MM.1S (cell line): ENCODE measurements around the gene TP73.

Experiments used
- DNase-seq: peaks from one replicate; pipeline ENCODE4 v3.0.0-alpha.2; 2015
- H2AFZ ChIP-seq: fragments of 300-600 bp; sonication (generic); 2 replicates; pipeline ENCODE4 v1.6.0; 2016; ENCODE audit warnings: antibody characterized with exemption, low read length
- H3F3A ChIP-seq: fragments of 300-600 bp; sonication (generic); 2 replicates; pipeline ENCODE4 v1.6.1; 2016; ENCODE audit warnings: mild to moderate bottlenecking, antibody characterized with exemption, low read length, moderate library complexity, mixed read lengths; ENCODE audit not compliant: insufficient read depth
- H3K27ac ChIP-seq: fragments of 300-600 bp; sonication (generic); 2 replicates; pipeline ENCODE4 v1.5.1; 2016; ENCODE audit warnings: mild to moderate bottlenecking, low read length
- H3K27me3 ChIP-seq: fragments of 300-600 bp; sonication (generic); replicated peaks from 2 replicates; pipeline ENCODE4 v1.6.0; 2016; ENCODE audit warnings: low read length; ENCODE audit not compliant: insufficient read depth
- H3K36me3 ChIP-seq: fragments of 300-600 bp; sonication (generic); replicated peaks from 2 replicates; pipeline ENCODE4 v1.6.1; 2016; ENCODE audit warnings: mild to moderate bottlenecking, low read length, mixed read lengths; ENCODE audit not compliant: insufficient read depth
- H3K4me1 ChIP-seq: fragments of 300-600 bp; sonication (generic); 2 replicates; pipeline ENCODE4 v1.6.1; 2016; ENCODE audit warnings: low read length, mixed read lengths
- H3K4me2 ChIP-seq: fragments of 300-600 bp; sonication (generic); 2 replicates; pipeline ENCODE4 v1.6.0; 2016; ENCODE audit warnings: low read depth, low read length
- H3K4me3 ChIP-seq: fragments of 300-600 bp; sonication (generic); 2 replicates; pipeline ENCODE4 v1.5.1; 2016; ENCODE audit warnings: low read length, mixed read lengths
- H3K79me2 ChIP-seq: fragments of 300-600 bp; sonication (generic); 2 replicates; pipeline ENCODE4 v1.6.1; 2016; ENCODE audit warnings: mixed run types, low read length, mixed read lengths
- H3K9ac ChIP-seq: fragments of 300-600 bp; sonication (generic); 2 replicates; pipeline ENCODE4 v1.6.1; 2016; ENCODE audit warnings: low read length, mixed read lengths
- H3K9me2 ChIP-seq: fragments of 300-600 bp; sonication (generic); replicated peaks from 2 replicates; pipeline ENCODE4 v1.6.1; 2016; ENCODE audit warnings: mild to moderate bottlenecking, low read length, mixed read lengths; ENCODE audit not compliant: insufficient read depth
- H3K9me3 ChIP-seq: fragments of 300-600 bp; sonication (generic); replicated peaks from 2 replicates; pipeline ENCODE4 v1.6.1; 2016; ENCODE audit warnings: mild to moderate bottlenecking, low read length, mixed read lengths; ENCODE audit not compliant: insufficient read depth
- H4K20me1 ChIP-seq: fragments of 300-600 bp; sonication (generic); 2 replicates; pipeline ENCODE4 v1.6.1; 2016; ENCODE audit warnings: mild to moderate bottlenecking, low read length, moderate library complexity, mixed read lengths; ENCODE audit not compliant: insufficient read depth
- EZH2 ChIP-seq: fragments of 300-600 bp; sonication (generic); optimal IDR thresholded peaks from 2 replicates; pipeline ENCODE3; 2017; ENCODE audit warnings: low read depth, mild to moderate bottlenecking, antibody characterized with exemption, low read length, mixed read lengths
- EZH2phosphoT487 ChIP-seq: fragments of 300-600 bp; sonication (generic); IDR thresholded peaks from 2 replicates; pipeline ENCODE4 v1.6.1; 2018; ENCODE audit warnings: antibody characterized with exemption, low read length
- TF ChIP-seq, protein P1 (sequence below): fragments of 300-600 bp; sonication (generic); IDR thresholded peaks from 2 replicates; pipeline ENCODE4 v1.5.1; 2016; ENCODE audit warnings: antibody characterized with exemption, low read length, mixed read lengths

TP73 gene

DNA sequence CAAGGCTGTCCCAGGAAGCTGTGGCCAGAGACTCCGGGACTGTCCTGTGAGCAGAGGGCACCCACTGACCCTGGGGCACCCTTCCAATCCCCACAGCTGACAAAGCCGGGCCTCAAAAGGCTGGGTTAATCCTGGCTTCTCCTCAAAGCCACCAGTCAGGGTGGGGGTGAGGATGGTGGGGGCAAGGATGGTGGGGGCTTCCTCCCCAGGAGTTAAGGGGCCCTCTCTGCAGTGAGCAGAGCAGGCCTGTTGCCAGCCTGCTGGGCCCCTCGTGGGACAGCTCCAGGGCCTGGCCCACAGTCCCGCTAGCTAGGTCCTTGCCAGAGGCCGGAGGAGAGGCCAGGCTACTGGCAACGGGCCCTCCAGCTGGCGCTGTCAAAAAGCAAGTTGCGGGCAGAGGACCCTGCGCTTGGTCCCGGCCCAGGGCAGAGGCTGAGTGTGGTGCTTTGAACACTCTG, 62.0 kb downstream of the TP73 start:
- Histone ChIP-seq H2AFZ (no peak overlapping the region), H3K4me3 (no peak overlapping the region), H3K36me3 (no peaks in the 10 kb centered on the region), H3K27me3 (no peaks in the 10 kb centered on the region), H3K9me3 (no peaks in the 10 kb centered on the region), H3F3A (no peaks in the 10 kb centered on the region), H3K79me2 (no peaks in the 10 kb centered on the region), H3K4me2 (no peak overlapping the region), H4K20me1 (no peaks in the 10 kb centered on the region), H3K9ac (no peak overlapping the region), H3K4me1 (no peaks in the 10 kb centered on the region), H3K9me2 (no peaks in the 10 kb centered on the region), H3K27ac (no peak overlapping the region)
- TF ChIP-seq EZH2phosphoT487 (no peak), EZH2 (no peak)
- TF ChIP-seq, protein P1, sequence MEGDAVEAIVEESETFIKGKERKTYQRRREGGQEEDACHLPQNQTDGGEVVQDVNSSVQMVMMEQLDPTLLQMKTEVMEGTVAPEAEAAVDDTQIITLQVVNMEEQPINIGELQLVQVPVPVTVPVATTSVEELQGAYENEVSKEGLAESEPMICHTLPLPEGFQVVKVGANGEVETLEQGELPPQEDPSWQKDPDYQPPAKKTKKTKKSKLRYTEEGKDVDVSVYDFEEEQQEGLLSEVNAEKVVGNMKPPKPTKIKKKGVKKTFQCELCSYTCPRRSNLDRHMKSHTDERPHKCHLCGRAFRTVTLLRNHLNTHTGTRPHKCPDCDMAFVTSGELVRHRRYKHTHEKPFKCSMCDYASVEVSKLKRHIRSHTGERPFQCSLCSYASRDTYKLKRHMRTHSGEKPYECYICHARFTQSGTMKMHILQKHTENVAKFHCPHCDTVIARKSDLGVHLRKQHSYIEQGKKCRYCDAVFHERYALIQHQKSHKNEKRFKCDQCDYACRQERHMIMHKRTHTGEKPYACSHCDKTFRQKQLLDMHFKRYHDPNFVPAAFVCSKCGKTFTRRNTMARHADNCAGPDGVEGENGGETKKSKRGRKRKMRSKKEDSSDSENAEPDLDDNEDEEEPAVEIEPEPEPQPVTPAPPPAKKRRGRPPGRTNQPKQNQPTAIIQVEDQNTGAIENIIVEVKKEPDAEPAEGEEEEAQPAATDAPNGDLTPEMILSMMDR, result no peak
- DNase-seq, result no peak

- H3K9me3 ChIP-seq, result no peaks in the 10 kb centered on the region
- H3K36me3 ChIP-seq, result no peaks in the 10 kb centered on the region
- H3K4me3 ChIP-seq, result no peak overlapping the region
- no peaks in the 10 kb centered on the region for H3K79me2 ChIP-seq
- no peak overlapping the region for H3K4me2 ChIP-seq
- DNase-seq, result no peak
- no peak for TF ChIP-seq EZH2
- TF ChIP-seq, protein P1, result no peak
- TF ChIP-seq EZH2phosphoT487, result no peak
- no peaks in the 10 kb centered on the region for H3K27me3 ChIP-seq
- H2AFZ ChIP-seq, result no peak overlapping the region
- H4K20me1 ChIP-seq, result no peaks in the 10 kb centered on the region
- H3F3A ChIP-seq, result no peaks in the 10 kb centered on the region
- H3K9ac ChIP-seq, result no peak overlapping the region
- H3K4me1 ChIP-seq, result no peaks in the 10 kb centered on the region
- no peak overlapping the region for H3K27ac ChIP-seq
- H3K9me2 ChIP-seq, result no peaks in the 10 kb centered on the region
Measured at GRCh38 chr1:3714814-3715213, 62.5 kb downstream of the TP73 start.

GRCh38 chr1:3716351-3716750, 64.0 kb downstream of the TP73 start:
- Histone ChIP-seq H3K4me3 (no peak overlapping the region), H3K36me3 (no peaks in the 10 kb centered on the region), H3K9me2 (no peaks in the 10 kb centered on the region), H3K79me2 (no peaks in the 10 kb centered on the region), H3K4me2 (no peak overlapping the region), H4K20me1 (no peaks in the 10 kb centered on the region), H3K27me3 (no peaks in the 10 kb centered on the region), H3F3A (no peaks in the 10 kb centered on the region), H2AFZ (no peak overlapping the region), H3K9me3 (no peaks in the 10 kb centered on the region), H3K9ac (no peak overlapping the region), H3K4me1 (no peaks in the 10 kb centered on the region), H3K27ac (no peak overlapping the region)
- TF ChIP-seq, protein P1, result no peak
- TF ChIP-seq EZH2phosphoT487 (no peak), EZH2 (no peak)
- DNase-seq, result no peak
